Activated CD4-positive, alpha-beta T cell treated with anti-CD3 and anti-CD28 coated beads, Interleukin-2, amount 50 U/mL, for 48 hours (primary cell): Measurements from ENCODE around the gene IRF8.
"Not testable (repeated sequence)": the region's sequence is repeated elsewhere in the genome, so short reads cannot be mapped to it uniquely, and the experiment has no call there.

Experiments used
- DNase-seq, 2 experiments: peaks; one replicate each; pipeline ENCODE4 v3.0.0-alpha.2; 2020

Gene IRF8

DNA sequence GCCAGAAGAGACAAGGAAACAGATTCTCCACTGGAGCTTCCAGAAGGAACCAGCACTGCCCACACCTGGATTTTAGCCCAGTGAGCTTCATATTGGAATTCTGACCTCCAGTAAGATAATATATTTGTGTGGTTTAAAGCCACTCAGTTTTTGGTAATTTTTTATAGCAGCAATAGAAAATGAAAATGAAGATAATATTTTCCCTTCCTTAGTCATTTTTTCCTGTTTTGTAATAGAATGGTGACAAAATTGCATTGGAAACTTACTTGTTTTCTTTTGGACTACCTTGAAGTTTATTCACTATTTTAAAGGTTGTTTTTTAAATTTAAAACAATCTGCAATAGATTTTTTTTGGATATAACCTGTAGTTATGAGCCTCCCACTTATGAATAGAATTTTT lies 29.8 kb upstream of the IRF8 start:
- DNase-seq: no peak

- no peak for DNase-seq
Measured at GRCh38 chr16:85869785-85870558, 29.0 kb upstream of the IRF8 start.

DNA sequence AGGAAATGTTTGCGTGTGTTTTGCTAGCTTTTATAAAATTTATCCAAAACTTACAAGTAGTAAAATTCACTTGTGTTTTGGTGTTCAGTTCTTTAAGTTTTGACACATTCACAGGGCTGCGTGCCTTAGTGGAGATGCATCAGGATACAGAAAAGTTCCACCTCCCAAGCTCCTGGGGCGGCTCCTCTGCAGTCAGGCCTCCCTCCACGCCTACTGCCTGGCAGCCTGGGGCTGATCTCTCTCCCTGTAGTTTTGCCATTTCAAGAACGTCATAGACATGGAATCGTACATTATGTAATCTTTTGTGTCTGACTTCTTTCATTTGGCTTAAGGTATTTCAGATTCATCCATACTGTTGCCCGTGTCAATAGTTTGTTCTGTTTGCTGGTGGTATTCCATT lies 27.2 kb upstream of the IRF8 start:
- DNase-seq: no peak

GRCh38 chr16:85872734-85873133 lies 26.2 kb upstream of the IRF8 start:
- no peak for DNase-seq

GRCh38 chr16:85873153-85873552 lies 25.8 kb upstream of the IRF8 start:
- no peak for DNase-seq

- DNase-seq: not testable (repeated sequence)
Measured at GRCh38 chr16:85874031-85874430, 24.9 kb upstream of the IRF8 start.

DNA sequence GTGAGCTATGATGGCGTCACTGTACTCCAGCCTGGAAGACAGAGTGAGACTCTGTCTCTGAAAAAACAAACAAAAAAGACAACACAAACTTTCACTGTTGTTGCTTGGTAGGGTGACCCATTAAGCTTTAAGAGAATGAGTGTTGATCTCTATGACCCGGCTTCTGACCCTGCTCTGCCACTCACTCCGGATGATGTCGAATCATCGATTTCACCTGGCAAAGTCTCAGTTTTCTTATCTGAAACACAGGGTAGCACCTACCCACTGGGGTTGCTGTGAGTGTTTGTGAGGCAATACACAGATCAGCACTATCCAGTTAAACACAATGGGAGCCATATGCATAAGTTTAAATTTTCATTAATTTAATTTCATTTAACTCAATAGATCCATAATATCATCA lies 20.6 kb upstream of the IRF8 start:
- no peak for DNase-seq

DNA sequence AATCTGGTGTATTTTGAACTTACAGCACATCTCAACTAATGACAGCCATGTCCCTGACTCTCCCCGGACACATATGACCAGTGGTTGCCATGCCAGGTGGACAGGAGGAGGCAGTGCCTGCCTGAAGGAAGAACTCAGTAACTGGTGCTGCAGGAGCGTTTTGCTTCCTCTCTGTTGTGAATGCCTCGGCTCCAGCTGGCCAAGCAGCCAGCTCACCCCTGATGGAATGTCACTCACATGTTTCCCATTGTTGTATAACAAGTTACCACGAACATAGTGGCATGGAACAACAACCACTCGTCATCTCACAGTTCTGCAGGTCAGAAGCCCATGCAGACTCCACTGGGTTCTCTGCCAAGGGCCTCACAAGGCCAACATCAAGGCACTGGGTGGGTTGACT lies 20.1 kb upstream of the IRF8 start:
- no peak for DNase-seq

- no peak for DNase-seq
Measured at GRCh38 chr16:85879549-85879948, 19.4 kb upstream of the IRF8 start.

DNA sequence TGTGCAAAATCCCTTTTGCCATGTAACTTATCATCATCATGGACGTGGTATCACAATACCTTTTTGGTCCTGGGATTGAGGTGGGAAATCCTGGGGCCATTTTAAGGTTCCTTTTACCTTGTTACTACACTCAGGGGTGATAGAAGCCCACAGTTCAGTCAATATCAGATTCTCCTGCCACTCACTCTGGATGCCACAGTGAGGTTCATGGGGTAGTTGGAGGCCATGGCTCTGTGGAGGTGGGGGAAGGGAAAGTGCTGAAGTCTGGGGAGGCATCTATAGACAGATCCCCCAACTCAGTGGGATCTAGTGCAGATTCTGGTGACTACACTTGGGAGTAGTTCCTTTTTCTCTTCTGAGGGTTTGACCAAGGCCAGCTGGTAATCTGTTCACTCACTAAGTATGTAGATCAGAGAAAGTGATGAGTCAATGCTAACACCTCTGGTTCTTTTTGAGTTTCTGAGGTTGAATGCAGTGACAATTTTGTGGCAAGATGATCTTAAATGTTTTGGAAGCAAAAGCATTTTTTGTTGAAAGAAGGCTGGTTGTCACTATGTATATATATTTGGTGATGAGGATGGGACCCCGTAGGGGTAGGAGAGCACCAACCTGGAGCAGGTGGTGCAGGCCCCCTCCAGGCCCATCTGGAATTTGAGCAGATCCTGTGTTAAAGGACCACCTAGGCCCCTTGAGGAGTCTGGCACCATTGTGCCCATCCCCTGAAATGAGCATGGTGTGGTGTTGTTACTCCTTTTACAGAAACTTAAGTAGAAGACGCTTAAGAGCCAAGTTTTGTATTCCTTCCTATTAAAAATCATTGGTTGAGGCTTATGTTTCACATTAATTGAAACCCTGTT lies 18.8 kb upstream of the IRF8 start:
- no peak for DNase-seq

- no peak for DNase-seq
Measured at GRCh38 chr16:85880861-85881260, 18.1 kb upstream of the IRF8 start.

GRCh38 chr16:85881436-85881835 lies 17.5 kb upstream of the IRF8 start:
- no peak for DNase-seq

DNA sequence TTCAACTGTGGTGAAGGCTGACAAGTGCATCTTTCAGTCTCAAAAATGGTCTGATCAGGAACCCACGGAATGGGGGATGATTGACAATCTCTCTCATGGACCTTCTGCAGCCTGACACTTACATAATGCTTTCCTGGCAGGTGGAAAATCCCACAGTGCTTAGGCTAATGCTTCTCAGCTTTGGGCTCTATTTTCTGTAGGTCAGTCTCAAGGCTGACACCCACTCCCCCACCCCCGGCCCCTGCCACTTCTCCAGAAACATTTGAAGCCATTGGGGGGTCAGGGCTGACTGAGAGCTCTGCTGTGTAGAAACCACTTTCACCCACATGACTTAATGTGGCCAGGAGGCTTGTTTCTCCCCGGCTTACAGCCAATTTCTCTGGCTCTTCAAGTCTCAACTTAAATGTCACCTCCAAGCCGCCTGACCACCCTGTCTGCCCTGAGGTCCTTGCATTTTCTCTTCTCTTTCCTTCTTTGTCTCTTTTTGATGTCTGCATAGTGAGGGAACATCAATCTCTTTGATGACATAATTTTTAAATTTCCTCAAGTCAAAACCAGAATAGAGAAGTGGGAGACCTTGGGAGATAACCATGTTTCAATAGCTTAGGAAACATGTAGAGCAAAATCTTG lies 16.7 kb upstream of the IRF8 start:
- DNase-seq: no peak

DNA sequence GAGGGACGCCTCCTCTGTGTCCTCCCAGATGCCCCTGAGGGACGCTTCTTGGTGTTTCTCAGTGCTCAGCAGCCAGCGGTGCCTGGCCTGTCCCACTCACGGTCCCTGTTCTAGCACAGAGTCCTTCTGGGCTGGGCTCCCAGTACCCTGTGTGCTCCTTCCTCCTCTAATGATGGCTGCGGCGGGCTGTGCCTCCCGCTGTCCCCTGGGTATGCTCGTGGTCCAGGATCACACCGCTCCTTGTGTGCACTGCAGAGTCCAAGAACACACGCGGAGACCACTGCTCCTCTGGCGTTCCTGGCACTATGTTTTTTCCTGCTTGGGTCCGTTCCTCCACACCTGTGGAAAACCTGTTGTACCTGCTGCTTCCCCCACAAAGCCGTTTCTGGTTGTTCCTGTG lies 15.1 kb upstream of the IRF8 start:
- DNase-seq: no peak

DNA sequence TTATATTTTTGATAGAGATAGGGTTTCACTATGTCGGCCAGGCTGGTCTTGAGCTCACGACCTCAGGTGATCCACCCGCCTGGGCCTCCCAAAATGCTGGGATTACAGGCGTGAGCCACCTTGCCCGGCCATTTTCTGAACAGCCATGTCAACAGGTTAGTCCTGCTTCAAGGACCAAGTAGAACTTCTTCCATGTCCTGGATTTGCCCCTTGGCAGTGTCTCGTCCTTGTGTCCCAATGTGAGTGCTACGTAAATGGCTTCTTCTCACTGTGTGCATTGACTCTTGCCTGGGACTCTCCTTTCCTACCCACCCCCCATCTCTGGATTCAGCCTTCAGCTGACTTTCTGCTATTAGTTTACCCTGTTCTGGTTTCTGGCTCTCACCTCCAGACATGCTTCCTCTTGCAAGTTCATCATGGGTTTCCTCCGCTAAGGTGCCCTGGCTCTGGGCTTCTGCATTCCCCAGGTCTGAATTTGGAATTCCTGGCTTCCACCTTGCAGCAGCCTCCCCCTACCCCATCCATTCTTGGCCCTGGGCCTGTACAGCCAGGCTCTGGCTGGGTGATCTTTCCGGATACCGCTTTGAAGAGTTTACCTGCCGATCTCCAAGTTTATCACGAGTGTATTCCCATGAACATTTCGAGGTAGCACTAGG lies 14.0 kb upstream of the IRF8 start:
- DNase-seq: no peak

- no peak for DNase-seq
Measured at GRCh38 chr16:85885537-85885936, 13.4 kb upstream of the IRF8 start.

GRCh38 chr16:85888405-85889331 lies 10.3 kb upstream of the IRF8 start:
- DNase-seq: peak; percentile 16 to 41

DNA sequence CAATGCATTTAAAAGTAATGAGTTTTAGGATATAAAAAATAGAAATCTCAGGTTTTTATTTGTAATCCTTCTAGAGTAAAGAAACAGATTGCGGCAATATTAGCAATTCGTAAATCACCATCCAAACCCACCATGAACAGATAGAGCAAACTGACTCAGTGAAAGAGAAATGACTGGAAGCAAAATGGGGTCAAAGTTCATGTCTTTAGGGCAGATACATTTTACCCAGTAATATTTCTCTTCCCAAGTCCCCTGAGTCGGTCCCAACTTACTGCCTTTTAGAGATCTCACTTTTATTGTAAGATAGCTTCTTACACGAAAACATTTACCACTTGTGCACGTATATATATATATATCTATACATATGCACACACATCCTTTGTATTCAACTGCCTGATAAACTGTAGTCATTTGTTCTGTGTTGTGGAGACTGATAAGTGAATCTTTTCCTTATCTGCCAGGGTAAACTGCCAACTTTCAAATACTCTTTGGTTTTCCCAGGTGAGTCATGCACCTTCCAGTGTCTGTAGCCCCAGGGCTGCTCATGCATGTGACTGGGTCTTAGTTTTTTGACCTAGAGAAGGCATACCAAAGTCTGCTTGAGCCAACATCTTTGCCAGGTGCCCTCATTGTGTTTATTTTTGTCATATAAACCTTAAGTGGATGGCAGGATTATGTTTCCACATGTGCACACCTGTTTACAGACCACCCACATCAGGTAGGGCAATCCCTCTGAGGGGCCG lies 7.8 kb upstream of the IRF8 start:
- DNase-seq: no peak

DNA sequence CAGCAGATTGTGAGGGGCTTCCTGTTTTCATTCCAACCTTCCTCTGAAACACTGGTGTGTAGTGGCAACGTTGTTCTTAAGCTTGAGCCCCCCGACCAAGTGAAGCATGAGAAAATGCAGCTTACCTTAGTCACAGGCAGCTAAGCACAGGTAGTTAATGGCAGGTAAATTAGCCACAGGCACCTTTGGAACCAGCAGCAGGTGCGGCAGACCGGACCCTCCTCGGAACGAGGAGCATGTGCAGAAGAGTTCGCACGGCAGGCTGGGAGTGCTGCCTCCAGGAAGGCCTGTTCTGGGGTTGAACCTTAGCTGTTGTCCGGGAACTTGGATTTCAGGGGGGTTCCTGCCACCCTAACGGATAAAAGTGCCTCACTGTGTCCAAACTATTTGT lies 7.2 kb upstream of the IRF8 start:
- DNase-seq: no peak

GRCh38 chr16:85892760-85893159 lies 6.2 kb upstream of the IRF8 start:
- no peak for DNase-seq

- DNase-seq: no peak
Measured at GRCh38 chr16:85894266-85894665, 4.7 kb upstream of the IRF8 start.
